HEK293 (cell line): Measurements from ENCODE around the gene EIF4E.

ENCODE experiments used
- CTCF ChIA-PET: fragments of 350-600 bp; formaldehyde crosslinking; extraction: SDS; loops from one replicate; lab custom pipeline; 2021; ENCODE audit warnings: antibody characterized with exemption; lab: Yijun Ruan, JAX
- POLR2A ChIA-PET: fragments of 300-600 bp; formaldehyde crosslinking; extraction: SDS; loops from one replicate; lab custom pipeline; 2020; ENCODE audit warnings: antibody characterized with exemption, inconsistent platforms; lab: Yijun Ruan, JAX
- H3K27ac ChIP-seq: fragments of 200-500 bp; sonication (Bioruptor generic); 2 replicates; pipeline ENCODE4 v1.5.1; 2014; ENCODE audit warnings: low read depth, low read length, control low read depth, inconsistent platforms; ENCODE audit errors: extremely low read depth
- H3K36me3 ChIP-seq, 2 experiments: fragments of 200-500 bp in 1 of 2; sonication (Bioruptor generic) in 1 of 2; 1 replicate in 1 of 2; 2 replicates in 1 of 2; pipeline ENCODE4 v1.5.1; 2014 to 2017; ENCODE audit warnings: inconsistent platforms in 2 of 2, low read length in 2 of 2; ENCODE audit not compliant: control insufficient read depth in 2 of 2, insufficient read depth in 1 of 2
- H3K4me1 ChIP-seq: fragments of 200-500 bp; sonication (Bioruptor generic); 2 replicates; pipeline ENCODE4 v1.5.1; 2014; ENCODE audit warnings: mild to moderate bottlenecking, low read length, inconsistent platforms; ENCODE audit not compliant: control insufficient read depth, insufficient read depth
- H3K4me3 ChIP-seq: 2 replicates; pipeline ENCODE4 v1.5.1; 2011; ENCODE audit warnings: low read depth, mild to moderate bottlenecking, control low read depth, low read length, moderate library complexity
- H3K9me3 ChIP-seq: fragments of 200-500 bp; sonication (Bioruptor generic); 2 replicates; pipeline ENCODE4 v1.5.1; 2014; ENCODE audit warnings: low read depth, low read length, inconsistent platforms; ENCODE audit not compliant: control insufficient read depth, insufficient read depth
- EGR2 ChIP-seq: fragments of 450-650 bp; formaldehyde crosslinking; IDR thresholded peaks from 2 replicates; pipeline ENCODE4 v1.5.1; 2016; ENCODE audit warnings: low read depth, missing biosample characterization, missing genetic modification characterization
- GLI4 ChIP-seq: fragments of 450-650 bp; formaldehyde crosslinking; IDR thresholded peaks from 2 replicates; pipeline ENCODE4 v1.5.1; 2016; ENCODE audit warnings: missing biosample characterization, missing genetic modification characterization
- KLF1 ChIP-seq: fragments of 450-650 bp; formaldehyde crosslinking; IDR thresholded peaks from 2 replicates; pipeline ENCODE4 v1.5.1; 2016; ENCODE audit warnings: missing biosample characterization, missing genetic modification characterization
- KLF7 ChIP-seq: fragments of 450-650 bp; formaldehyde crosslinking; IDR thresholded peaks from 2 replicates; pipeline ENCODE4 v1.5.1; 2016; ENCODE audit warnings: missing biosample characterization, missing genetic modification characterization, borderline replicate concordance
- PRDM4 ChIP-seq: fragments of 450-650 bp; formaldehyde crosslinking; IDR thresholded peaks from 2 replicates; pipeline ENCODE4 v1.5.1; 2017; ENCODE audit warnings: missing biosample characterization, missing genetic modification characterization
- TRIM28 ChIP-seq: IDR thresholded peaks from 2 replicates; pipeline ENCODE4 v1.6.1; 2011; ENCODE audit warnings: low read length, control low read depth, borderline replicate concordance
- WT1 ChIP-seq: fragments of 450-650 bp; formaldehyde crosslinking; IDR thresholded peaks from 2 replicates; pipeline ENCODE4 v1.5.1; 2016; ENCODE audit warnings: missing biosample characterization, missing genetic modification characterization
- ZFHX2 ChIP-seq: fragments of 450-650 bp; formaldehyde crosslinking; conservative IDR thresholded peaks from 2 replicates; pipeline ENCODE4 v1.5.1; 2016; ENCODE audit warnings: missing biosample characterization, missing genetic modification characterization
- ZNF133 ChIP-seq: fragments of 450-650 bp; formaldehyde crosslinking; IDR thresholded peaks from 2 replicates; pipeline ENCODE4 v1.5.1; 2016; ENCODE audit warnings: missing biosample characterization, missing genetic modification characterization
- ZNF140 ChIP-seq: fragments of 450-650 bp; formaldehyde crosslinking; IDR thresholded peaks from 2 replicates; pipeline ENCODE4 v1.5.1; 2016; ENCODE audit warnings: missing biosample characterization, missing genetic modification characterization
- ZNF18 ChIP-seq: fragments of 450-650 bp; formaldehyde crosslinking; IDR thresholded peaks from 2 replicates; pipeline ENCODE4 v1.5.1; 2016; ENCODE audit warnings: missing biosample characterization, missing genetic modification characterization
- ZNF292 ChIP-seq: fragments of 450-650 bp; formaldehyde crosslinking; IDR thresholded peaks from 2 replicates; pipeline ENCODE4 v1.5.1; 2016; ENCODE audit warnings: low read depth, missing biosample characterization, missing genetic modification characterization, borderline replicate concordance
- ZNF391 ChIP-seq: fragments of 450-650 bp; formaldehyde crosslinking; IDR thresholded peaks from 2 replicates; pipeline ENCODE4 v1.5.1; 2016; ENCODE audit warnings: low read depth, missing biosample characterization, missing genetic modification characterization, borderline replicate concordance
- ZNF600 ChIP-seq: fragments of 450-650 bp; formaldehyde crosslinking; IDR thresholded peaks from 2 replicates; pipeline ENCODE4 v1.5.1; 2016; ENCODE audit warnings: missing biosample characterization, missing genetic modification characterization
- ZNF623 ChIP-seq: fragments of 450-650 bp; formaldehyde crosslinking; IDR thresholded peaks from 2 replicates; pipeline ENCODE4 v1.5.1; 2016; ENCODE audit warnings: missing biosample characterization, missing genetic modification characterization
- ZNF626 ChIP-seq: fragments of 450-650 bp; sonication (Bioruptor Pico); formaldehyde crosslinking; IDR thresholded peaks from 2 replicates; pipeline ENCODE4 v1.5.1; 2018; ENCODE audit warnings: missing biosample characterization, missing genetic modification characterization, inconsistent platforms
- ZNF645 ChIP-seq: fragments of 450-650 bp; formaldehyde crosslinking; IDR thresholded peaks from 2 replicates; pipeline ENCODE4; 2016; ENCODE audit warnings: missing biosample characterization, missing genetic modification characterization
- ZNF747 ChIP-seq: fragments of 450-650 bp; formaldehyde crosslinking; IDR thresholded peaks from 2 replicates; pipeline ENCODE4 v1.5.1; 2016; ENCODE audit warnings: missing biosample characterization, missing genetic modification characterization
- ZSCAN4 ChIP-seq: fragments of 450-650 bp; formaldehyde crosslinking; IDR thresholded peaks from 2 replicates; pipeline ENCODE4 v1.5.1; 2017; ENCODE audit warnings: missing biosample characterization, missing genetic modification characterization

Gene EIF4E

GRCh38 chr4:98963538-98964433, 34.9 kb upstream of the EIF4E start (continued):
- no peak for TF ChIP-seq TRIM28
- TF ChIP-seq ZNF133 (tag by site-specific recombination) = no peak
- TF ChIP-seq ZNF747 (tag by site-specific recombination) = no peak
- TF ChIP-seq PRDM4 (tag by site-specific recombination) = peak; percentile 54
- TF ChIP-seq ZNF391 = no peak
- no peak for TF ChIP-seq ZNF600 (tag by site-specific recombination)
- no peak for TF ChIP-seq ZSCAN4 (tag by site-specific recombination)
- peak; percentile 67; the same call in 1 of the 2 replicates for TF ChIP-seq EGR2 (tag by site-specific recombination)
- TF ChIP-seq GLI4 = no peak
- TF ChIP-seq ZNF623 = no peak
- TF ChIP-seq ZFHX2 (tag by site-specific recombination) = peak; percentile 81

- POLR2A ChIA-PET = no interaction called here
- Histone ChIP-seq H3K36me3 (no peaks in the 10 kb centered on the region), H3K27ac (no peak overlapping the region), H3K4me1 (no peaks in the 10 kb centered on the region), H3K9me3 (no peaks in the 10 kb centered on the region), H3K4me3 (no peak overlapping the region)
- CTCF ChIA-PET = interaction anchor here (0.6 kb wide), 1 partner anchor 10 kb away, joined by 3 read pairs; no protein-coding TSS in a partner anchor
- TF ChIP-seq ZNF645 (tag by site-specific recombination) = no peak
- TF ChIP-seq, all 188 proteins: peak for 0
These were observed 32.8 kb upstream of the EIF4E start for GRCh38 chr4:98961770-98962169.

- H3K9me3 ChIP-seq = no peaks in the 10 kb centered on the region
- no peaks in the 10 kb centered on the region for H3K36me3 ChIP-seq
- H3K4me3 ChIP-seq = no peak overlapping the region
- ChIA-PET CTCF (no interaction called here), POLR2A (no interaction called here)
- no peak overlapping the region for H3K27ac ChIP-seq
- H3K4me1 ChIP-seq = no peaks in the 10 kb centered on the region
- TF ChIP-seq ZNF140 (tag by site-specific recombination) (no peak), KLF7 (tag by site-specific recombination) (no peak), ZNF18 (no peak), KLF1 (tag by site-specific recombination) (no peak), WT1 (no peak), PRDM4 (tag by site-specific recombination) (no peak), ZNF626 (tag by site-specific recombination) (no peak), ZNF292 (tag by site-specific recombination) (no peak)
These were observed 30.5 kb upstream of the EIF4E start for GRCh38 chr4:98959411-98959810.
